Kidney (tissue), 14 donors: Measurements from ENCODE around the gene BRAP. TPM values are rescaled to one million over a fixed set of nuclear protein-coding genes. Genes with fewer than 3 reads are reported as not detected.

Experiments used
- DNase-seq, 5 donors: peaks; one replicate each; pipeline ENCODE4 v3.0.0-alpha.2; 2013 to 2020
- FAIRE-seq: peaks from 2 replicates; lab custom pipeline; 2012; peaks lifted over from hg19 to GRCh38; lab: Jason Lieb, UNC
- H3K27ac ChIP-seq, 2 donors: one replicate each; pipeline ENCODE4 v1.7.0; 2013; ENCODE audit warnings: low read depth in 2 of 2, low read length in 2 of 2, inconsistent platforms in 1 of 2
- H3K27me3 ChIP-seq: one replicate; pipeline ENCODE4 v1.7.1; 2013; ENCODE audit warnings: low read length, inconsistent platforms; ENCODE audit not compliant: control insufficient read depth, insufficient read depth
- H3K36me3 ChIP-seq, 3 donors: one replicate each; pipeline versions ENCODE4 v1.7.0 to v1.7.1; 2013; ENCODE audit warnings: low read length in 3 of 3, control low read depth in 1 of 3, inconsistent platforms in 1 of 3; ENCODE audit not compliant: insufficient read depth in 3 of 3, control insufficient read depth in 2 of 3
- H3K4me1 ChIP-seq, 3 donors: one replicate each; pipeline versions ENCODE4 v1.7.0 to v1.7.1; 2013; ENCODE audit warnings: low read length in 3 of 3, inconsistent platforms in 1 of 3, low read depth in 1 of 3; ENCODE audit not compliant: control insufficient read depth in 2 of 3, insufficient read depth in 2 of 3
- H3K4me3 ChIP-seq, 3 donors: one replicate each; pipeline versions ENCODE4 v1.7.0 to v1.8.1; 2013; ENCODE audit warnings: low read length in 3 of 3, control low read depth in 1 of 3, inconsistent platforms in 1 of 3
- H3K9ac ChIP-seq, 3 donors: one replicate each; pipeline versions ENCODE4 v1.7.0 to v1.7.1; 2013; ENCODE audit warnings: low read length in 3 of 3, control low read depth in 1 of 3, inconsistent platforms in 1 of 3
- H3K9me3 ChIP-seq, 3 donors: one replicate each; pipeline versions ENCODE4 v1.7.0 to v1.7.1; 2013; ENCODE audit warnings: low read length in 3 of 3, control low read depth in 1 of 3, inconsistent platforms in 1 of 3; ENCODE audit not compliant: control insufficient read depth in 2 of 3, insufficient read depth in 1 of 3
- CTCF ChIP-seq: IDR thresholded peaks from 3 replicates; pipeline ENCODE4 v1.5.1; 2012; ENCODE audit warnings: mild to moderate bottlenecking, moderate library complexity, borderline replicate concordance; ENCODE audit not compliant: insufficient read depth; ENCODE audit errors: extremely low read depth
- intact Hi-C: fragments of 100-400 bp; cut with DNase I; formaldehyde crosslinking; loops from one replicate; pipeline ENCODE4 v1.11.1; 2022
- polyA plus RNA-seq: library from polyadenylated mRNA; stranded (reverse); fragments of 350-450 nt; fragmentation: Illumina TruSeq; extraction: RNeasy Lipid Tissue Mini Kit (QIAGEN cat#74804); gene quantifications from one replicate; pipeline ENCODE4 v1.2.3, GENCODE V29; 2014; ENCODE audit warnings: low read depth, low replicate concordance; ENCODE audit not compliant: insufficient read depth
- total RNA-seq: library from RNA; stranded (reverse); fragmentation: NEBNext Ultra II Directional; extraction: Animal tissue kit (Norgen Biotek cat#: 25700); gene quantifications from one replicate; pipeline ENCODE4 v1.2.1, GENCODE V29; 2021
- donor health status: control.
- donor health status: control.
- donor health status: control.
- donor health status: control.
- donor health status: control.
- donor health status: DM: yes; HTN: yes; CAD: no.
- donor health status: Normal renal cell carcinoma (clear cell type).

The BRAP gene
- total and polyA plus RNA-seq, 2 donors from 2014 or later: 9.6 to 17.2 TPM

DNA sequence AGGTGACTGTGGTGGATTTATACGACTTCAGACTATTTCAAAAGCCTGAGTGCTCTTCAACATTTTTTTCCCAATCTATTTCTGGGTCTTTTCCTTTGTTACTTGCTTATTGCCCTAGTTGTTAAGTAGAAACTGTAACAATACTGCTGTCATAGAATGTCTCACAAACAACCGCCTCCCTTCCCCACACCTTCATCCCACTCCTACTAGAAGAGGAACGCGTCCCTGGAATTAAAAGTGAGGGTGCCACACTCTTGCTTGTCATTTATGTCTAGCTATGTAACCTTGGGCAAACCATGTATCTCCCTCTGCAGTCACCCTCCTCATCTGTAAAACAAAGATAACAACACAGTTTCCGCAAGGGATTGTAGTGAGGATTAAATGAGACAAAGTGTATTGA lies 8.6 kb downstream of the BRAP start:
- Histone ChIP-seq H3K9ac (no peak overlapping the region), H3K27ac (no peak overlapping the region), H3K4me1 (no peaks in the 10 kb centered on the region), H3K36me3 (peaks cover 8 to 38% (median 31%) of the 10 kb centered on the region in 3 donors), H3K4me3 (no peak overlapping the region), H3K9me3 (no peaks in the 10 kb centered on the region), H3K27me3 (no peaks in the 10 kb centered on the region)
- FAIRE-seq (no peak), DNase-seq (no peak)
- intact Hi-C loops: no loop called here
- TF ChIP-seq CTCF: no peak

GRCh38 chr12:111673503-111673902 lies 12.3 kb downstream of the BRAP start:
- Histone ChIP-seq H3K4me3 (no peak overlapping the region), H3K9ac (no peak overlapping the region), H3K36me3 (peaks cover 6 to 35% (median 20%) of the 10 kb centered on the region in 3 donors), H3K9me3 (no peaks in the 10 kb centered on the region), H3K27me3 (no peaks in the 10 kb centered on the region), H3K4me1 (no peaks in the 10 kb centered on the region), H3K27ac (no peak overlapping the region)
- peak; percentile 31 for TF ChIP-seq CTCF
- FAIRE-seq: no peak
- peak in 1 of 5 donors; percentile 33 for DNase-seq
- intact Hi-C loops: no loop called here

GRCh38 chr12:111672822-111673381 lies 12.9 kb downstream of the BRAP start:
- TF ChIP-seq CTCF: no peak
- Histone ChIP-seq H3K36me3 (peaks cover 6 to 35% (median 20%) of the 10 kb centered on the region in 3 donors), H3K4me3 (no peak overlapping the region), H3K9ac (no peak overlapping the region), H3K27ac (no peak overlapping the region), H3K9me3 (no peaks in the 10 kb centered on the region), H3K27me3 (no peaks in the 10 kb centered on the region), H3K4me1 (no peaks in the 10 kb centered on the region)
- FAIRE-seq (no peak), DNase-seq (no peak)
- intact Hi-C loops: no loop called here
